Testis (tissue), 3 donors: Measurements from ENCODE around the gene NPAS3. TPM values are rescaled to one million over a fixed set of nuclear protein-coding genes. Genes with fewer than 3 reads are reported as not detected.

Experiments used
- DNase-seq: peaks from one replicate; pipeline ENCODE4 v3.0.0-alpha.2; 2019
- H3K27ac ChIP-seq, 2 donors: fragments of 200-600 bp; sonication (generic); one replicate each; pipeline ENCODE4 v1.5.1; 2019
- H3K27me3 ChIP-seq: fragments of 200-600 bp; sonication (generic); one replicate; pipeline ENCODE4 v1.5.1; 2019
- H3K36me3 ChIP-seq: fragments of 200-600 bp; sonication (generic); one replicate; pipeline ENCODE4 v1.5.1; 2017; ENCODE audit warnings: low read depth; ENCODE audit errors: missing control alignments
- H3K4me1 ChIP-seq: fragments of 200-600 bp; sonication (generic); one replicate; pipeline ENCODE4 v1.5.1; 2019
- H3K4me3 ChIP-seq, 2 donors: fragments of 200-600 bp; sonication (generic); one replicate each; pipeline ENCODE4 v1.5.1; 2017 to 2019
- H3K9me3 ChIP-seq: fragments of 200-600 bp; sonication (generic); one replicate; pipeline ENCODE4 v1.5.1; 2017
- CTCF ChIP-seq, 3 experiments: fragments of 450-650 bp in 2 of 3; fragments of 200-600 bp in 1 of 3; sonication (generic) in 1 of 3; IDR thresholded peaks; one replicate each; pipeline ENCODE4 v1.5.1; 2016 to 2019; ENCODE audit warnings: antibody characterized with exemption in 3 of 3, mild to moderate bottlenecking in 2 of 3, moderate library complexity in 1 of 3
- POLR2A ChIP-seq: fragments of 450-650 bp; IDR thresholded peaks from one replicate; pipeline ENCODE4 v1.6.1; 2017; ENCODE audit warnings: antibody characterized with exemption, mild to moderate bottlenecking, moderate library complexity
- WGBS, 2 donors: methylation state at CpG; one replicate each; pipeline ENCODE4 v1.1.5; 2018; 5-methylcytosine and 5-hydroxymethylcytosine counted together
- intact Hi-C: fragments of 100-400 bp; cut with DNase I; formaldehyde crosslinking; loops from one replicate; pipeline ENCODE4 v1.15.1; 2023; ENCODE audit warnings: low total_unique reads
- polyA plus RNA-seq: library from polyadenylated mRNA; stranded (reverse); fragments of 350-450 nt; fragmentation: Illumina TruSeq; extraction: RNeasy Lipid Tissue Mini Kit (QIAGEN cat#74804); gene quantifications from one replicate; pipeline ENCODE4 v1.2.3, GENCODE V29; 2014; ENCODE audit warnings: low read depth, low replicate concordance; ENCODE audit not compliant: insufficient read depth
- total RNA-seq, 2 donors: library from RNA; depleted of rRNA; stranded (reverse); fragments of >200 nt; gene quantifications; one replicate each; pipeline ENCODE4 v1.2.3, GENCODE V29; 2016

Gene NPAS3
- total and polyA plus RNA-seq, 3 donors from 2014 or later = 1.1 to 3.7 (median 1.8) TPM

GRCh38 chr14:33254861-33255395 lies 316.2 kb downstream of the NPAS3 start:
- no peak overlapping the region for H3K4me3 ChIP-seq
- no peaks in the 10 kb centered on the region for H3K36me3 ChIP-seq
- H3K27ac ChIP-seq = no peak overlapping the region
- H3K27me3 ChIP-seq = no peaks in the 10 kb centered on the region
- no peak for DNase-seq
- intact Hi-C loops = no loop called here
- TF ChIP-seq CTCF (IDR thresholded peaks at IDR 0.05) (no peak), POLR2A (no peak)
- H3K4me1 ChIP-seq = no peaks in the 10 kb centered on the region
- WGBS, 2 donors = 27 to 31% methylated on average over 1 of the region's 1 CpG
- H3K9me3 ChIP-seq = no peaks in the 10 kb centered on the region

GRCh38 chr14:33257796-33258195 lies 319.1 kb downstream of the NPAS3 start:
- 63 to 79% methylated on average over 2 of the region's 2 CpGs for WGBS, 2 donors
- intact Hi-C loops = no loop called here
- TF ChIP-seq CTCF (IDR thresholded peaks at IDR 0.05) = no peak
- TF ChIP-seq POLR2A = no peak

GRCh38 chr14:33259764-33260163 lies 321.1 kb downstream of the NPAS3 start:
- H3K4me1 ChIP-seq = no peaks in the 10 kb centered on the region

More at GRCh38 chr14:33257796-33258195, 319.1 kb downstream of the NPAS3 start:
- no peak overlapping the region for H3K4me3 ChIP-seq
- no peak for DNase-seq
- H3K36me3 ChIP-seq = no peaks in the 10 kb centered on the region
- no peaks in the 10 kb centered on the region for H3K9me3 ChIP-seq
- no peaks in the 10 kb centered on the region for H3K27me3 ChIP-seq
- H3K4me1 ChIP-seq = no peaks in the 10 kb centered on the region
- H3K27ac ChIP-seq = no peak overlapping the region

GRCh38 chr14:33271216-33271615 lies 332.5 kb downstream of the NPAS3 start:
- 89 to 97% methylated on average over 2 of the region's 2 CpGs for WGBS, 2 donors
- H3K4me1 ChIP-seq = no peaks in the 10 kb centered on the region
- H3K4me3 ChIP-seq = no peak overlapping the region
- no peak for DNase-seq
- no peak overlapping the region for H3K27ac ChIP-seq
- no peaks in the 10 kb centered on the region for H3K27me3 ChIP-seq
- no peaks in the 10 kb centered on the region for H3K36me3 ChIP-seq
- intact Hi-C loops = no loop called here
- no peaks in the 10 kb centered on the region for H3K9me3 ChIP-seq
- TF ChIP-seq POLR2A (no peak), CTCF (IDR thresholded peaks at IDR 0.05) (no peak)

More at GRCh38 chr14:33259764-33260163, 321.1 kb downstream of the NPAS3 start:
- intact Hi-C loops = no loop called here
- no peak for DNase-seq
- no peaks in the 10 kb centered on the region for H3K9me3 ChIP-seq
- no peak overlapping the region for H3K4me3 ChIP-seq
- no peaks in the 10 kb centered on the region for H3K27me3 ChIP-seq
- H3K36me3 ChIP-seq = no peaks in the 10 kb centered on the region
- no peak for TF ChIP-seq POLR2A
- no peak for TF ChIP-seq CTCF (IDR thresholded peaks at IDR 0.05)
- 70 to 83% methylated on average over 6 of the region's 6 CpGs for WGBS, 2 donors
- no peak overlapping the region for H3K27ac ChIP-seq

GRCh38 chr14:33271891-33272290 lies 333.2 kb downstream of the NPAS3 start:
- no peak overlapping the region for H3K27ac ChIP-seq
- no peaks in the 10 kb centered on the region for H3K9me3 ChIP-seq
- intact Hi-C loops = no loop called here
- no peaks in the 10 kb centered on the region for H3K27me3 ChIP-seq
- DNase-seq = no peak
- H3K4me1 ChIP-seq = no peaks in the 10 kb centered on the region
- no peak overlapping the region for H3K4me3 ChIP-seq
- TF ChIP-seq POLR2A (no peak), CTCF (IDR thresholded peaks at IDR 0.05) (no peak)
- no peaks in the 10 kb centered on the region for H3K36me3 ChIP-seq
- WGBS, 2 donors = 74 to 85% methylated on average over 2 of the region's 2 CpGs
